ENCODE results near the gene PRSS21.

The PRSS21 gene

DNA sequence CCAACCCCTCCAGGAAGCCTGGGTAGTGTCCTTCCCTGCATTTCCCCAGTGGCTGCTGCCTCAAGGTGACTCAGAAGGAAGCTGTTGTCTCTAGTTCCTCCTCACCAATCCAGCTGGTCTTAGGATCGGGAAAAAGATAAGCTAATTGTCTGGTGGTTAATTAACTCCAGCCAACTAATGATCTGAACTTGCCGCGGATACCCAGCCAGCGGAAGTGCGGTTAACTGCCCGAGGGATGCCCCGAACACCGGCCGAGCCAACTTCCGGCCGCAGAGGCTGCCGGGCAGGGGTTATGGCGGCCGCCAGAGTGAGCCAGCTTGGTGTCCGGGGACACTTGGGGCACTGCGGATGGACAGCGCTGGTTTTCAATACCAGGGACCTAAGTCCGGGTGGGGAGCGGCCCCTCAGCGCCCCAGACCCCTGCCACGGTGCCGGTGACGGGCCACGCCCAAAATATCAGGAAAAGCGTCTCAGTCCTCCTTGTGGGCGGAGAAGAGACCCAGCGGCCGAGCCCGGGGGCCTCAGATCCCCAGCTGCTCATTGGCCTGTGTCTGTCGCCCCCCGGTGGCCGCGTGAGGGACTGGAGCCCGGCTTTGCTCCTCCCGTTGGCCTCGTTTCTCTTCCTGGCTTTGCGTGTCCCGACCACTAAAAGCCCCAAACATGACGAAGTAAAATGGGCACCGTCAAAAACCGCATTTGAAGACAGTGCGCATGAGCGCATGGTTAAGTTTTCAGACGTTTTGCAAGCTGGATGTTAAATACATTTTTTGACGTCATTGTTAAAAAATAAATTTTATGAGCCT is 51.2 kb downstream of the PRSS21 start:
- peak; percentile 95 for DNase-seq (ENCODE audit: low spot score)

Measured in CD4-positive, alpha-beta T cell treated with Interleukin-15 for 4 hours (primary cell).